AG10803 (cell line): Measurements from ENCODE around the gene MUC15.

Experiments used
- DNase-seq: peaks from one replicate; pipeline ENCODE4 v3.0.0; 2010; ENCODE audit warnings: low read depth
- H3K4me3 ChIP-seq: 2 replicates; pipeline ENCODE4 v1.5.1; 2011; ENCODE audit warnings: mild to moderate bottlenecking, low read length, control low read depth
- TF ChIP-seq, protein P1 (sequence below): conservative IDR thresholded peaks from 2 replicates; pipeline ENCODE4 v1.5.1; 2011; ENCODE audit warnings: mild to moderate bottlenecking, low read length, control low read depth, inconsistent platforms

Gene MUC15

DNA sequence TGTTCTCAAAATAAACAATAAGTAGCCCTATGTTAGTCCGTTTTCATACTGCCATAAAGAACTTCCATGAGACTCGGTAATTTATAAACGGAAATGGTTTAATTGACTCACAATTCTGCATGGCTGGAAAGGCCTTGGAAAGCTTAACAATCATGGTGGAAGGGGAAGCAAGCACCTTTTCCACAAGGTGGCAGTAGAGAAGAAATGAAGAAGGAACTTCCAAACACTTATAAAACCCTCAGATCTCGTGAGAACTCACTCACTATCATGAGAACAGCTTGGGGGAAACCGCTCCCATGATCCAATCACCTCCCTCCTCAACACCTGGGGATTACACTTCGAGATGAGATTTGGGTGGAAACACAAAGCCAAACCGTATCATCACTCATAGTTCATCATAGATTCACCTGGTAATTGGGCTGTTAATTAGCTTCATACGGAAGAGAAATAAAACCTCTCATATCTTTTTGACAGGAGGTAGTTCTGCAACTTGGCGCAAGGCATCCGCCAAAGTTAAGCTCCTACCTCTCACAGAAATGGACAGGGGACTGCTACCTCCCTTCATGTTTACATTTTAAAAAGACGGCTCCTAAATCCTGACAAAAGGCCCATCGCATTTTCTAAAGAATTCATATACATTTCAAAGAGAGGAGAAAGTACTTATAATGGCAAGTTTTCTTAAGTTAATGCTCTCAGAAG, 49.0 kb downstream of the MUC15 start:
- no peak overlapping the region for H3K4me3 ChIP-seq
- TF ChIP-seq, protein P1, sequence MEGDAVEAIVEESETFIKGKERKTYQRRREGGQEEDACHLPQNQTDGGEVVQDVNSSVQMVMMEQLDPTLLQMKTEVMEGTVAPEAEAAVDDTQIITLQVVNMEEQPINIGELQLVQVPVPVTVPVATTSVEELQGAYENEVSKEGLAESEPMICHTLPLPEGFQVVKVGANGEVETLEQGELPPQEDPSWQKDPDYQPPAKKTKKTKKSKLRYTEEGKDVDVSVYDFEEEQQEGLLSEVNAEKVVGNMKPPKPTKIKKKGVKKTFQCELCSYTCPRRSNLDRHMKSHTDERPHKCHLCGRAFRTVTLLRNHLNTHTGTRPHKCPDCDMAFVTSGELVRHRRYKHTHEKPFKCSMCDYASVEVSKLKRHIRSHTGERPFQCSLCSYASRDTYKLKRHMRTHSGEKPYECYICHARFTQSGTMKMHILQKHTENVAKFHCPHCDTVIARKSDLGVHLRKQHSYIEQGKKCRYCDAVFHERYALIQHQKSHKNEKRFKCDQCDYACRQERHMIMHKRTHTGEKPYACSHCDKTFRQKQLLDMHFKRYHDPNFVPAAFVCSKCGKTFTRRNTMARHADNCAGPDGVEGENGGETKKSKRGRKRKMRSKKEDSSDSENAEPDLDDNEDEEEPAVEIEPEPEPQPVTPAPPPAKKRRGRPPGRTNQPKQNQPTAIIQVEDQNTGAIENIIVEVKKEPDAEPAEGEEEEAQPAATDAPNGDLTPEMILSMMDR = peak; percentile 47
- DNase-seq = peak; percentile 18

DNA sequence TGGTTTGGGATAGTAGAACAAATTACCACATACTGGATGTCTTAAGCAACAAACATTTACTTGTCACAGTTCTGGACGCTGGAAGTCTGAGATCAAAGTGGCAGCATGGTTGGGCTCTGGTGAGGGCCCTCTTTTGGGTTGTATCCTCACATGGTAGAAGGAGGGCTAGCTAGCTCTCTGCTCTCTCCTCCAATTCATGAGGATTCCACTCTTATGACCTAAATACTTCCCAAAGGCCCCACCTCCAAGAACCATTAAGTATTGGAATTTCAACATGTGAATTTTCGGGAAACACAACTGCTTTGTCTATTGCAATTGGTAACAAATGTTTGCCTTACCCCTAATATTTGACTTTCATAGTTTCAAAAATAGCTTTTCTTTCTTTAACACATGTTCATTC, 52.6 kb downstream of the MUC15 start:
- no peak overlapping the region for H3K4me3 ChIP-seq
- DNase-seq = no peak
- TF ChIP-seq, protein P1 = no peak

DNA sequence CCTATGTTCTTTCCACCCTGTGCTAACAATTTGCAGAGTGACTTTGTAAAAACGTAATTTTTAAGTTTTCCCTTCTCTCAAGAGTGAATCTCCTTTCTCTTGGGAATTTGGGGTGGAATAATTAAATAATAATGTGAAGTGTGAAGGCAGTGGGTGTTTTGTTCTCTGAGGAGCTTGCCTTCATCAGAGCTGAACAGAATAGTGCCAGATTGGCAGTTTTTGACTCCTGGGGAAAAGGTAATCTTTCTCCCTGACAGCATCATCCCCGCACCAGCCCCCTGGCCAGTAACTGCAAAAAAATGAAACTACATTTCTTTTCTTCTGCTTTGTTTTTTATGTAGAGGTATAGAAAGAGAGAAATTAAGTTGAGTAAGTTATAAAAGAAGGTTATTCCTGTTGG, 59.9 kb downstream of the MUC15 start:
- TF ChIP-seq, protein P1 = no peak
- H3K4me3 ChIP-seq = no peak overlapping the region
- no peak for DNase-seq

GRCh38 chr11:26510756-26511155, 61.3 kb downstream of the MUC15 start:
- DNase-seq = no peak
- TF ChIP-seq, protein P1 = no peak
- no peak overlapping the region for H3K4me3 ChIP-seq

- no peak overlapping the region for H3K4me3 ChIP-seq
- no peak for DNase-seq
- TF ChIP-seq, protein P1 = no peak
These were observed 61.9 kb downstream of the MUC15 start for GRCh38 chr11:26510164-26510563.
